ENCODE data around the gene IRF5.

The IRF5 gene

GRCh38 chr7:128954150-128954549, 16.4 kb downstream of the IRF5 start:
- no peak for TF ChIP-seq FOXM1 (IDR thresholded peaks at IDR 0.05; ENCODE audit: borderline replicate concordance, low read depth)
- no peak for TF ChIP-seq RAD21 (IDR thresholded peaks at IDR 0.05; ENCODE audit: low read depth)
- no peak for TF ChIP-seq REST (IDR thresholded peaks at IDR 0.05; ENCODE audit: low read depth)
- TF ChIP-seq TCF12 (IDR thresholded peaks at IDR 0.05; ENCODE audit: low read depth) = no peak
- TF ChIP-seq TAF1 (IDR thresholded peaks at IDR 0.05; ENCODE audit: low read depth) = no peak
- TF ChIP-seq EGR1 (IDR thresholded peaks at IDR 0.05) = no peak
- no peak for TF ChIP-seq CREB1 (IDR thresholded peaks at IDR 0.05; ENCODE audit: low read depth)

DNA sequence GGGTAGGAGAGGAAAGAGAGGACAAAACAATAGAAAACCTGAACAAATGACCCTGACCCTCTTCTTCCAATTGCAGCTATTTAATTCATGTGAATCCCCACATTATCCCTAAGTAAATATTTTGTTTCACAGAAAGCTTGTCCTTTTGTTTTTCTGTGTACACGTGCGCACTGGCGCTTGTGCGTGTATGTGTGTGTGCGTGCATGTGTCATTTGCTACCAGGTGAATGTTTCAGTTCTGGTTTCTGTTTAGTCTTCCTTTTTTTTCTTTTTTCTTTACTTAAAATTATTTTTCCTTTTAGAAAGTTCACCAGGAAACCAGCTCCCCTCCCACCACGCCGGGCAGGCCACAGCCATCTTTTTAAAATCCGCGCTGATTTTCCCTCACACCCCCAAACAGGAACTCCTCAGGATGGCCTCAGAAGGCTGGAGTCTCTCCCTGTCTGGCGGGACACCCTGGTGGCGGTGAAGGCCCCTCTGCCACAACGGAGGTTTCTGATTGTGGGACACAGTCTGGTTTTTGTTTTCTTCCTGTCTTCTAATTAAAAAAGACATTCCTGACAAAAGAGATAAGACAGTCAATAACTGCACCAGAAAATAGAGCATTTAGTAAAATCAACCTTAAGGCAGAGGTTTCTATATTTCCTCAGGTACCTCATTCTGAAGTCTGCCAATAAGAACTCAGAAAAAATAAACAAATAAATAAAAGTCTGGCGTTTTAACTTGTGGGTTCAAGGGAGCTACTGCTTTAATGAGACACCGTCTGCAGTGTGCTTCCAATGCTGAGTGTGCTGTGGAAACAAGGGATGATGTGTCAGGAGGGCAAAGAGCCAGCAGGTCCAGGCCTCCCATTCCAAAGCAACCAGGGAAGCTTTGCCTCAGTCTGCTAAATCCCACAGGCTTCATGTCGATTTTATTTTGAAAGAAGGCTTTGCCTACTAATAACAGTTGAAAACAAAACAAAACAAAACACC, 17.4 kb downstream of the IRF5 start:
- TF ChIP-seq EP300 (IDR thresholded peaks at IDR 0.05; ENCODE audit: borderline replicate concordance) (no peak), CEBPB (IDR thresholded peaks at IDR 0.05) (no peak), NFIC (IDR thresholded peaks at IDR 0.05) (no peak), EGR1 (IDR thresholded peaks at IDR 0.05) (no peak), CREB1 (IDR thresholded peaks at IDR 0.05; ENCODE audit: low read depth) (no peak), TCF12 (IDR thresholded peaks at IDR 0.05; ENCODE audit: low read depth) (no peak), REST (IDR thresholded peaks at IDR 0.05; ENCODE audit: low read depth) (no peak), USF1 (IDR thresholded peaks at IDR 0.05) (no peak), MAX (IDR thresholded peaks at IDR 0.05) (no peak), TAF1 (IDR thresholded peaks at IDR 0.05; ENCODE audit: low read depth) (no peak), TEAD4 (IDR thresholded peaks at IDR 0.05) (no peak), RAD21 (IDR thresholded peaks at IDR 0.05; ENCODE audit: low read depth) (no peak), ZBTB7A (IDR thresholded peaks at IDR 0.05; ENCODE audit: low read depth) (no peak), FOXM1 (IDR thresholded peaks at IDR 0.05; ENCODE audit: borderline replicate concordance, low read depth) (no peak)

- TF ChIP-seq TEAD4 (IDR thresholded peaks at IDR 0.05) (no peak), USF1 (IDR thresholded peaks at IDR 0.05) (no peak), NFIC (IDR thresholded peaks at IDR 0.05) (no peak), CREB1 (IDR thresholded peaks at IDR 0.05; ENCODE audit: low read depth) (no peak), EGR1 (IDR thresholded peaks at IDR 0.05) (no peak), FOXM1 (IDR thresholded peaks at IDR 0.05; ENCODE audit: borderline replicate concordance, low read depth) (no peak), REST (IDR thresholded peaks at IDR 0.05; ENCODE audit: low read depth) (no peak), TAF1 (IDR thresholded peaks at IDR 0.05; ENCODE audit: low read depth) (no peak), RAD21 (IDR thresholded peaks at IDR 0.05; ENCODE audit: low read depth) (no peak), MAX (IDR thresholded peaks at IDR 0.05) (no peak), ZBTB7A (IDR thresholded peaks at IDR 0.05; ENCODE audit: low read depth) (no peak), EP300 (IDR thresholded peaks at IDR 0.05; ENCODE audit: borderline replicate concordance) (no peak), TCF12 (IDR thresholded peaks at IDR 0.05; ENCODE audit: low read depth) (no peak), CEBPB (IDR thresholded peaks at IDR 0.05) (no peak), YY1 (IDR thresholded peaks at IDR 0.05; ENCODE audit: low read depth) (no peak)
Measured at GRCh38 chr7:128955981-128956380, 18.3 kb downstream of the IRF5 start.

- TF ChIP-seq TEAD4 (IDR thresholded peaks at IDR 0.05) = no peak
- no peak for TF ChIP-seq FOXM1 (IDR thresholded peaks at IDR 0.05; ENCODE audit: borderline replicate concordance, low read depth)
- TF ChIP-seq TAF1 (IDR thresholded peaks at IDR 0.05; ENCODE audit: low read depth) = no peak
- no peak for TF ChIP-seq REST (IDR thresholded peaks at IDR 0.05; ENCODE audit: low read depth)
- TF ChIP-seq USF1 (IDR thresholded peaks at IDR 0.05) = no peak
- no peak for TF ChIP-seq YY1 (IDR thresholded peaks at IDR 0.05; ENCODE audit: low read depth)
- TF ChIP-seq TCF12 (IDR thresholded peaks at IDR 0.05; ENCODE audit: low read depth) = no peak
- TF ChIP-seq CREB1 (IDR thresholded peaks at IDR 0.05; ENCODE audit: low read depth) = no peak
- no peak for TF ChIP-seq RAD21 (IDR thresholded peaks at IDR 0.05; ENCODE audit: low read depth)
- TF ChIP-seq NFIC (IDR thresholded peaks at IDR 0.05) = no peak
- TF ChIP-seq ZBTB7A (IDR thresholded peaks at IDR 0.05; ENCODE audit: low read depth) = no peak
- no peak for TF ChIP-seq CEBPB (IDR thresholded peaks at IDR 0.05)
- TF ChIP-seq EP300 (IDR thresholded peaks at IDR 0.05; ENCODE audit: borderline replicate concordance) = no peak
- TF ChIP-seq EGR1 (IDR thresholded peaks at IDR 0.05) = no peak
- TF ChIP-seq MAX (IDR thresholded peaks at IDR 0.05) = no peak
Measured at GRCh38 chr7:128959296-128959695, 21.6 kb downstream of the IRF5 start.
